GM12872 (cell line): ENCODE measurements around the gene CERS4.

Source experiments
- CTCF ChIP-seq: IDR thresholded peaks from 3 replicates; pipeline ENCODE4 v1.5.1; 2011; ENCODE audit warnings: low read depth, mild to moderate bottlenecking, low read length, moderate library complexity; ENCODE audit not compliant: insufficient read depth

The CERS4 gene

DNA sequence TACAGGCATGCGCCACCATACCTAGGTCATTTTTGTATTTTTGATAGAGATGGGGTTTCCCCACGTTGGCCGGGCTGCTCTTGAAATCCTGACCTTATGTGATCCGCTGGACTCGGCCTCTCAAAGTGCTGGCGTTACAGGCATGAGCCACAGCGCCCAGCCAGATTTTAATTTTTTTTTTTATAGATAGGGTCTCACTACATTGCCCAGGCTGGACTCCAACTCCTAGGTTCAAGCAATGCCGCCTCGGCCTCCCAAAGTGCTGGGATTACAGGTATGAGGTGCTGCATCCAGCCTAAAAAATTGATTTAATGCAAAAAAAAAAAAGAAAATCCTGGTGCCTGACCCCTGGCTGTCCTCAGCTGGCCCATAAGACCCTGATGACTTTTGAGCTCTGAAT lies 24.9 kb upstream of the CERS4 start:
- TF ChIP-seq CTCF: no peak

- TF ChIP-seq CTCF: no peak
Measured at GRCh38 chr19:8185343-8186068, 23.7 kb upstream of the CERS4 start.

DNA sequence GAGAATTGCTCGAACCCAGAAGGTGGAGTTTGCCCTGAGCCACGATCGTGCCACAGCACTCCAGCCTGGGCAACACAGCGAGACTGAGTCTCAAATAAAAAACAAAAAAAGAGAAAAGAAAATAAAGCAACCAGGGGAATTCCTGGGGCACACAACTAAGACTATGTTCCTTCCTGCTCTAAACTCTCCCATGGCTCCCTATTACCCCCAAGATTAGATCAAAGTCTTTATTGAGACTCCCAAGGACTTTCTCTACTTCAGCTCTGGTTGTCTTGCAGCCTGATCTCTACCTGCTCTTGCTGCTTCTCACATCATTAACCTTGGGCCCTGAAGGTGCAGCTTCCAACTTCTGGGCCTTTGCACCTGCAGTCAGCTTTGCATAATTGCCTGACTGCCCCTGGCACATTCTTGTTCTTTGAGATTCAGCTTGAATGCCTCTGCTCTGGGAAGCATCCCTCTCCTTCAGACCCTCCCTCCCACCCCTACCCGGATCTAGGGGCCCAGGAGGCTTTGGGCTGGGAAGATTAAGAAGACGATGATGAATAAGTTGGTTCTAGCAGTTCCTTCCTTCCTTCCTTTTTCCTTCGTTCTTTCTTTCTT lies 16.8 kb upstream of the CERS4 start:
- TF ChIP-seq CTCF: no peak

DNA sequence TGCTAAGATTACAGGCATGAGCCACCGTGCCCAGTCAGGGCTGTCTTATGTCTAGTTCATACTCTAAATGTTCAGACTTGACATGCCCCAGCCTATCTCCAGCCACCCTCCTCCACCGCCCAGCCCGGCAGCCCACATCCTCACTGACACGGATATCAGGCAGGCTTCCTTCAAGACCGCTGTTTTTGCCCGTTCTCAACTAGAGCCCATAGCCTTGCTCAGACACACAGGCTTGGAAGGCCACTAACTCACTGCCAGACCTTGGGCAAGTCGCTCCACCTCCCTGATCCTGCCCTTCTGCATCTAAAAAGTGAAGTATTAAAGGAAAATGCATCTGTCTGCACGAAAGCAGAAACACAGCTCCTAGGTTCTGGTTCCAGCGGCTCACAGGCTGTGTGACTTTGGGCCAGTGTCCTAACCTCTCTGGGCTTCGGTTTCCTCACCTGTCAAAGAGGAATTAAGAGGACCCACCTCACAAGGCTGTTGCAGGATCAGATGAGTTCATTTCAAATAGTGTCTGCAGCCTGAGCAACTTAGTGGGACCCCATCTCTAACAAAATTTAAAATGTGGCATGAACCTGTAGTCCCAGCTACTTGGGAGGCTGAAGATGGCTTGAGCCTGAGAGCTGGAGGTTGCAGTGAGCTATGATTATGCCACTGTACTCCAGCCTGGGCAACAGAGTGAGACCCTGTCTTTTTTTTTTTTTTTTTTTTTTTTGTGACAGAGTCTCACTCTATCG lies 14.5 kb upstream of the CERS4 start:
- TF ChIP-seq CTCF: no peak

DNA sequence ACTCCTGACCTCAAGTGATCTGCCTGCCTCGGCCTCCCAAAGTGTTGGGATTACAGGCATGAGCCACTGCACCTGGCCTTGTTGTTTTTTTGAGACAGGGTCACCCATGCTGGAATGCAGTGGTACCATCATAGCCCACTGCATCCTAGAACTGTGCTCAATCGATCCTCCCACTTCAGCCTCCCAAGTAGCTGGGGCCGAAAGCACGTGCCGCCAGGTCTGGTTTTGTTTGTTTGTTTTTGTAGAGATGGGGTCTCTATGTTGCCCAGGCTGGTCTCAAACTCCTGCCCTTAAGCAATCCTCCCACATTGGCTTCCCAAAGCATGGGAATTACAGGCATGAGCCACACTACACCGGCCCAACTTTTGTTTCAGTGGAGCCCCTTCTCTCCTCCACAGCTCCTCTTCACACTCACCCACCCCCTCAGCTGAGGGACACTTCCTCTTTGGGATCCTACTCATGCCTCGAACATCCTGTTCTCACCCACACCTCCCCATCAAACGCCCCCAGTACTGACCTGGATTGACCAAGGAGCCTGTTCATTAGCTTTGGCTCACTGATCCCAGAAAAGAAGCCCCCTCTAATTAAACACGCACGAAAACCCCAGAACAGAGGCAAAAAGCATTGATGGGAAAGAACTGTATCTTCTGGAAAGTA lies 12.8 kb upstream of the CERS4 start:
- TF ChIP-seq CTCF: no peak

DNA sequence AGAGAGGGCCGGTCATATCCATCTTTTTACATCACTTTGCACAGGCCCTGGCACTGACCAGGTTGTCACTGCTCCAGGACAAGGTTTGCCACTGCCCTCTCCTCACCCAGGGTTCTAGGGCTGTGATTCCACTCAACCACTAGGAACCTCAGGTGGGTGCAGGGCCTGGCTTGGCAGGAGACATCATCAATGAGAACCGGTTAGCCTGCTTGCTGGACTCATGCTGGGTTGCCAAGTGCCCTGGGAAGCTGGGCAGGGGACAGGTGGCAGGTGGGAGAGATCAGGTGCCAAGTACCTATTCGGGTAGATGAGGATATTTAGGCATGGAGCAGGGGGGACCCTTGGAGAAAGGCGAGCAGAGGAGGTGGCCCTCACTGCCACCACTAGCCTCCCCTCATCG lies 4.2 kb upstream of the CERS4 start:
- no peak for TF ChIP-seq CTCF
